ENCODE results near the gene ARHGAP10. TPM values are rescaled to one million over a fixed set of nuclear protein-coding genes. Genes with fewer than 3 reads are reported as not detected.

Gene ARHGAP10
- total RNA-seq, 2 experiments from 2014 or later = 5.8 to 6.1 TPM

GRCh38 chr4:148004228-148004857 is 272.5 kb downstream of the ARHGAP10 start:
- Mint-ChIP-seq H3K36me3 (peaks cover 11% of the 10 kb centered on the region), H3K4me1 (peaks cover 2% of the 10 kb centered on the region), H3K9me3 (peaks cover 8% of the 10 kb centered on the region), H3K27ac (no peak overlapping the region), H3K4me3 (no peak overlapping the region), H3K27me3 (no peaks in the 10 kb centered on the region)
- no peak for DNase-seq

- Mint-ChIP-seq H3K4me1 (peaks cover 2% of the 10 kb centered on the region), H3K9me3 (peaks cover 5% of the 10 kb centered on the region), H3K27ac (no peak overlapping the region), H3K36me3 (peaks cover 6% of the 10 kb centered on the region), H3K27me3 (no peaks in the 10 kb centered on the region), H3K4me3 (no peak overlapping the region)
- no peak for DNase-seq
Measured at GRCh38 chr4:148006001-148006400, 274.1 kb downstream of the ARHGAP10 start.

GRCh38 chr4:148007314-148007760 is 275.4 kb downstream of the ARHGAP10 start:
- no peak overlapping the region for H3K4me3 Mint-ChIP-seq
- DNase-seq = no peak
- H3K4me1 Mint-ChIP-seq = peaks cover 2% of the 10 kb centered on the region
- H3K36me3 Mint-ChIP-seq = peaks cover 5% of the 10 kb centered on the region
- H3K27me3 Mint-ChIP-seq = no peaks in the 10 kb centered on the region
- H3K27ac Mint-ChIP-seq = no peak overlapping the region
- peaks cover 5% of the 10 kb centered on the region for H3K9me3 Mint-ChIP-seq

GRCh38 chr4:148007792-148008191 is 275.9 kb downstream of the ARHGAP10 start:
- H3K36me3 Mint-ChIP-seq = peaks cover 5% of the 10 kb centered on the region
- H3K4me1 Mint-ChIP-seq = peaks cover 2% of the 10 kb centered on the region
- H3K27ac Mint-ChIP-seq = no peak overlapping the region
- no peak overlapping the region for H3K4me3 Mint-ChIP-seq
- peaks cover 5% of the 10 kb centered on the region for H3K9me3 Mint-ChIP-seq
- H3K27me3 Mint-ChIP-seq = no peaks in the 10 kb centered on the region
- DNase-seq = no peak

GRCh38 chr4:148015058-148015457 is 283.2 kb downstream of the ARHGAP10 start:
- Mint-ChIP-seq H3K27ac (no peak overlapping the region), H3K4me3 (no peak overlapping the region), H3K36me3 (no peaks in the 10 kb centered on the region), H3K4me1 (no peaks in the 10 kb centered on the region), H3K9me3 (no peaks in the 10 kb centered on the region), H3K27me3 (no peaks in the 10 kb centered on the region)
- no peak for DNase-seq

- Mint-ChIP-seq H3K27ac (no peak overlapping the region), H3K4me3 (no peak overlapping the region), H3K9me3 (no peaks in the 10 kb centered on the region), H3K27me3 (no peaks in the 10 kb centered on the region), H3K4me1 (no peaks in the 10 kb centered on the region), H3K36me3 (peaks cover 2% of the 10 kb centered on the region)
- DNase-seq = no peak
Measured at GRCh38 chr4:148015468-148015867, 283.6 kb downstream of the ARHGAP10 start.

- no peaks in the 10 kb centered on the region for H3K27me3 Mint-ChIP-seq
- H3K27ac Mint-ChIP-seq = no peak overlapping the region
- DNase-seq = no peak
- no peaks in the 10 kb centered on the region for H3K9me3 Mint-ChIP-seq
- peaks cover 2% of the 10 kb centered on the region for H3K36me3 Mint-ChIP-seq
- no peak overlapping the region for H3K4me3 Mint-ChIP-seq
- H3K4me1 Mint-ChIP-seq = no peaks in the 10 kb centered on the region
Measured at GRCh38 chr4:148016063-148016637, 284.3 kb downstream of the ARHGAP10 start.

- Mint-ChIP-seq H3K4me3 (no peak overlapping the region), H3K36me3 (peaks cover 2% of the 10 kb centered on the region), H3K27ac (no peak overlapping the region), H3K9me3 (no peaks in the 10 kb centered on the region), H3K27me3 (no peaks in the 10 kb centered on the region), H3K4me1 (no peaks in the 10 kb centered on the region)
- DNase-seq = no peak
Measured at GRCh38 chr4:148017801-148018200, 285.9 kb downstream of the ARHGAP10 start.

GRCh38 chr4:148021686-148022085 is 289.8 kb downstream of the ARHGAP10 start:
- Mint-ChIP-seq H3K36me3 (peaks cover 2% of the 10 kb centered on the region), H3K4me1 (peaks cover 4% of the 10 kb centered on the region), H3K4me3 (no peak overlapping the region), H3K9me3 (no peaks in the 10 kb centered on the region), H3K27ac (no peak overlapping the region), H3K27me3 (no peaks in the 10 kb centered on the region)
- no peak for DNase-seq

- H3K27ac Mint-ChIP-seq = no peak overlapping the region
- H3K36me3 Mint-ChIP-seq = peaks cover 5% of the 10 kb centered on the region
- DNase-seq = no peak
- H3K4me1 Mint-ChIP-seq = peaks cover 4% of the 10 kb centered on the region
- peaks cover 3% of the 10 kb centered on the region for H3K9me3 Mint-ChIP-seq
- no peak overlapping the region for H3K4me3 Mint-ChIP-seq
- no peaks in the 10 kb centered on the region for H3K27me3 Mint-ChIP-seq
Measured at GRCh38 chr4:148022975-148023374, 291.1 kb downstream of the ARHGAP10 start.

GRCh38 chr4:148023512-148024181 is 291.8 kb downstream of the ARHGAP10 start:
- H3K36me3 Mint-ChIP-seq = peaks cover 12% of the 10 kb centered on the region
- no peak for DNase-seq
- H3K4me1 Mint-ChIP-seq = peaks cover 4% of the 10 kb centered on the region
- peaks cover 9% of the 10 kb centered on the region for H3K9me3 Mint-ChIP-seq
- no peak overlapping the region for H3K4me3 Mint-ChIP-seq
- no peaks in the 10 kb centered on the region for H3K27me3 Mint-ChIP-seq
- no peak overlapping the region for H3K27ac Mint-ChIP-seq

GRCh38 chr4:148025981-148026380 is 294.1 kb downstream of the ARHGAP10 start:
- H3K9me3 Mint-ChIP-seq = peaks cover 9% of the 10 kb centered on the region
- H3K4me1 Mint-ChIP-seq = peaks cover 6% of the 10 kb centered on the region
- no peaks in the 10 kb centered on the region for H3K27me3 Mint-ChIP-seq
- no peak overlapping the region for H3K27ac Mint-ChIP-seq
- DNase-seq = no peak
- no peak overlapping the region for H3K4me3 Mint-ChIP-seq
- peaks cover 10% of the 10 kb centered on the region for H3K36me3 Mint-ChIP-seq

- Mint-ChIP-seq H3K36me3 (peaks cover 10% of the 10 kb centered on the region), H3K4me3 (no peak overlapping the region), H3K9me3 (peaks cover 9% of the 10 kb centered on the region), H3K4me1 (peaks cover 6% of the 10 kb centered on the region), H3K27ac (no peak overlapping the region), H3K27me3 (no peaks in the 10 kb centered on the region)
- DNase-seq = no peak
Measured at GRCh38 chr4:148027201-148027600, 295.3 kb downstream of the ARHGAP10 start.

- peaks cover 10% of the 10 kb centered on the region for H3K36me3 Mint-ChIP-seq
- no peak for DNase-seq
- no peak overlapping the region for H3K27ac Mint-ChIP-seq
- no peak overlapping the region for H3K4me3 Mint-ChIP-seq
- H3K27me3 Mint-ChIP-seq = no peaks in the 10 kb centered on the region
- peaks cover 9% of the 10 kb centered on the region for H3K9me3 Mint-ChIP-seq
- H3K4me1 Mint-ChIP-seq = peaks cover 6% of the 10 kb centered on the region
Measured at GRCh38 chr4:148029781-148030180, 297.9 kb downstream of the ARHGAP10 start.

- DNase-seq = no peak
- peaks cover 6% of the 10 kb centered on the region for H3K4me1 Mint-ChIP-seq
- H3K27ac Mint-ChIP-seq = peak overlapping the region; percentile 1
- H3K27me3 Mint-ChIP-seq = no peaks in the 10 kb centered on the region
- H3K9me3 Mint-ChIP-seq = peaks cover 9% of the 10 kb centered on the region
- H3K4me3 Mint-ChIP-seq = no peak overlapping the region
- peaks cover 10% of the 10 kb centered on the region for H3K36me3 Mint-ChIP-seq
Measured at GRCh38 chr4:148030193-148030873, 298.4 kb downstream of the ARHGAP10 start.

Data from activated naive CD8-positive, alpha-beta T cell treated with anti-CD3 and anti-CD28 coated beads for 36 hours (primary cell).